ENCODE measurements around the gene SGIP1.
"Not testable (repeated sequence)": the region's sequence is repeated elsewhere in the genome, so short reads cannot be mapped to it uniquely, and the experiment has no call there.

SGIP1 gene

DNA sequence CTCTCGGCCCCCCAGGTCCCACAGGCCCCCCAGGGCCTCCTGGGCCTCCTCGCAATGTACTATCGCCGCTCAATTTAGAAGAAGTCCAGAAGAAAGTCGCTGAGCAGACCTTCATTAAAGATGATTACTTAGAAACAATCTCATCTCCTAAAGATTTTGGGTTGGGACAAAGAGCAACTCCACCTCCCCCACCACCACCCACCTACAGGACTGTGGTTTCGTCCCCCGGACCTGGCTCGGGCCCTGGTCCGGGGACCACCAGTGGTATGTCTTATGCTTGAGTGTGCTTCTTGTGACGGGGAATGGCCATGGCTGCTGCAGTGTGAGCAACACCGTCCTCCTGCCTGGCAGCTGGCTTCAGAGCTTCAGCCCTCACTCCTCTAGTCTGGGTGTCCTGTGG, 148.2 kb downstream of the SGIP1 start:
- DNase-seq, result no peak

- DNase-seq, result no peak
Observed at GRCh38 chr1:66684353-66684752, 150.4 kb downstream of the SGIP1 start.

DNA sequence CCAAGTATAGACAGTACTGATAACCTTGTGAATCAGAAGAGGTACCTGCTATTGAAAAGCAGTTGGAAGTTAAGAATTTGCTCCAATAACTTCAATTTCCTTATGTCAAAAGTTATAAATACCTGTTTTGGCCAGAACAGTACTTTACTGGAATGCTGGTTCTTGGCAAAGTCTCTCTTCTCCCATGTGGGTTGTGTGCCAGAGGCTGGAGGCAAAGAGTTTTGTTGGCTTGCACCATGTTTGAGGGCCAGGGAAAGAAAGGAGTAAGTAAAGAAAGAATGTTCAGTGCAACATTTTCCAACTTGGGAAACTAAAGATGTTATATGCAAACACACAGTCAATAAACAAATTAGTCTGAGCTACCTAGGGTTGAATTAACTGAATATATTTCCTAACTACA, 151.3 kb downstream of the SGIP1 start:
- no peak for DNase-seq

- no peak for DNase-seq
Observed at GRCh38 chr1:66685670-66686069, 151.7 kb downstream of the SGIP1 start.

DNA sequence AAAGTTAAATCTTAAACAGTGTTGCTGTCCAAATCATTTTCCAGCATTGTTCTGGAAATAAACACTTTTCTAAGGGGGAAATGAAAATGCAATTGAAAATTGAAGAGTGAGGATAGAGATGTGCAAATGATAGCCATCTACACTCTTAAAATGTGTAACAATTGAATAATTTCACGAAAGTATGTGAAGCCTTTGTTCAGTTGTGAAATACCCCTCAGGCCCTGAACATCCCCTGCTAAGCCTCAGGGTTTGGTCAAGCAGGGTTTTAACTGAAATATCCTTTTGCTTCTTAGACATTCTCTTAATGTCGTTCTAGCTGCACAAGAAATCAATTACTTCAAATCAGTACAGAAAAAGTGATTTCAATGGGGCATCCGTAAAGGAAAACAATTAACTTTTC, 152.5 kb downstream of the SGIP1 start:
- DNase-seq, result no peak

GRCh38 chr1:66687358-66687757, 153.4 kb downstream of the SGIP1 start:
- no peak for DNase-seq

DNA sequence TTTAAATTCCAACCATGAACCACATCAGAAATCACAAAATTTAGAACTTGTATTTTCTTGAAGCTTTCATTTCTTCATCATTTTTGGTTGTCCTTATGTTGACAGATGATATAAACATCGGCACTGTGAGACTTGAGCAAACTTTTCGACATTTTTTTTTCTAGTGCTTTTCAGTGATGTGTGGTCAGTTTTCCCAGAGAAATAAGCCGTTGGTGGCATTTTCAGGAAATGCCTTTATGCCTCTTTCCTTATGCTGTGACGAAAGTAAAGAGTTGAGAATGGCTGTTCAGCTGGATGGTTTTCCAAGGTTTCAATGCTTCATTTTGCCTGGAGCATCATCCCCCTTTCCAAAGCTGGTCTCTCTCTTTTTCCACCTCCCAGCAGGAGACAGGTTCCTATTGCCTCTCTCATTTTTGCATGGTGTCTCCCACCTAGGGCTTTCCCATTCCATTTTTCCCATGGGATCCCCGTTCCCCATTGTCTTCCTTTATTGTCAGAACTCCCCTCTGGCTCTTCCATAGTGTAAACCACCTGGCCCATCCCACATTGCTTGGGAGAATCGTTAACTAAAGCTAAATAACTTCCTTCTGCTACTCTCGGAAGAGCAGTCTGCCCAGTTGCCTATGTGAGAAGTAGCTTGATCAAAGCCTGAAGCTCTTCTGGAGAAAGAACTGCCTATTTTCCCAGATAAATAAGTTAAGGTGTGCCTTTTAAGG, 156.9 kb downstream of the SGIP1 start:
- no peak for DNase-seq

DNA sequence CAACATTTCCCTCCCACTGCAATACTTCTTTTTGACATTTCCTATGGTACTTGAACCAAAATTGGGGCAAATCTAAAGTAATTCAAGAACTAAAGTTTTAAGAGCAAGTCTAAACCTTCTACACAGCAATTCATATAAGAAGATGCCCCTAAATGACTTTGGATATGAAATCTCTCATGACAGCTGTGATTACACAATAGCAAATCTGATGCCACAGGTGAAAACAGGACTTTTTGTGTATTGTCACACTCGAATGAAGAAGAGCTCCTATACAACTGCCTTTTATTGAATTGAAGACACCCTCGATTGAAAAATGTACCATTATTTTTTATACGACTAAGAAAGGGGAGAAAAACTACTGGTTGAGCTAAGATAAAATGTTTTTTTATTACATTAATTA, 158.7 kb downstream of the SGIP1 start:
- DNase-seq, result no peak

DNA sequence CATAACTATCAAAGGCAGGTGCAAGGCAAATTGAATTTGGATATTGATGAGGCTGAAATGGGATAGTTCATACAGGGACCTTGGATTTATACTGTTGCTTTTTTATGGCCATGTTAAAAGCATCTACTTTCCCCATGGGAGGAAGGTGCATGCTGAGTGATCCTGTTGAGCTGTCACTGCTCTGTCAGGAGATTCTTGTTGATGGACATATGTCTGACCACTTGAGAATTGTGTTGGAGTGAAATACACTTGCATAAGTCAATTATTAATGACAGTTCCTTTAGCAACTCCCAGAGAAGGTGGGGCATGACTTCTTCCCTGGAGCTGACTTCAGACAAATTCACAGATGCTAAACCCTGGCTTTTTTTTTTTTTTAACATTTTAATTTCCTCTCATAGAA, 159.9 kb downstream of the SGIP1 start:
- no peak for DNase-seq

GRCh38 chr1:66695116-66695515, 161.2 kb downstream of the SGIP1 start:
- peak; percentile 9 to 32 for DNase-seq

- no peak for DNase-seq
Observed at GRCh38 chr1:66696771-66697170, 162.8 kb downstream of the SGIP1 start.

- DNase-seq, result no peak
Observed at GRCh38 chr1:66699213-66699612, 165.3 kb downstream of the SGIP1 start.

DNA sequence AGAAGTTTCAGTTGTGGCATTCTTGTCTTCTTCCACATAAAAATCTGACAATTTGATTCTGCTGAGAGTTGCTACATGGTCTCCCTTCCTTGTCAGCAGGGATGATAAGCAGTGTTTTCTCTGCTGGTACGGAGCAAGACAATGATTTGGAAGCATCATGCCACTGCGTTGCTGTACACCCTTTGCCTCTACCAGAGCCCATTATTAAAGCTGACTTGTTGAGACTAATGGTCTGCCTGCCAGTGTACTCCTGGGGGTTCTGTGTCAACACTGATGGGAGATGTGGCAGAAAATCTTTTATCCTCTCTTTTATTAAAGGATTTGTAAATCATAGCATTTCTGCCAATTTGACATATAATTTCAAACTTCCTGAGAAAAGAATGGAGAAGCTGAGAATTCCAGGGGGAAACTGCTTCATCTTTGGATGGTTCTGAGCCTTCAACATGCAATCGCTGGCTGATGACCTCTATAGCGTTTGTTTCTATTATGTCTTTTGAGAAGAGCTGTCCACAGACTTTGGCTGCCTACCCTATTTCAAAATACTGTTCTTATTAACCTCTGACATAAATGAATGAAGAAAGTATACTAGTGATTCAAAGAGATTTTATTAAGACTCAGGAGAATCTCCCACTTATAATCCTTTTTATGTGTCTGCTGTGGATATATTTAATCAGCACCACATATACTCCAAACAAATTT, 170.4 kb downstream of the SGIP1 start:
- no peak for DNase-seq

GRCh38 chr1:66705110-66705509, 171.2 kb downstream of the SGIP1 start:
- no peak for DNase-seq

DNA sequence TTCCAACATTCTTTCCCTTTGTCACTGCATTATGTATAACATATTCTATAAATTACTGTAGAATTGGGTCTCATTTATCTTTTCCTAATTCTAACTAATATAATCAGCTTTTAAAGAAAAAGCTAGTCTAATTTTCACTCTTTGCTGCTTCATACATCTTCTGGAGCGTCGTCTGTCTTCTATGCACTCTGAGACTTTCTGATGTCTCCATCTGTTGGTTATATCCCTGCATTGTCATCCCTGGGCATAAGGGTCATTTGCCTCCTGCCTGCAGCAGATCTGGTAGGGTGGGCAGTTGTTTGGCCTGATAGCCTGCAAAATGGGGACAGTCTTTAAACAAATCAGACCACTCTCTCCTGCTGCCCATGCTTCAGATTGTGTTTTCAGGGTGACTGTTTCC, 177.5 kb downstream of the SGIP1 start:
- no peak for DNase-seq

DNA sequence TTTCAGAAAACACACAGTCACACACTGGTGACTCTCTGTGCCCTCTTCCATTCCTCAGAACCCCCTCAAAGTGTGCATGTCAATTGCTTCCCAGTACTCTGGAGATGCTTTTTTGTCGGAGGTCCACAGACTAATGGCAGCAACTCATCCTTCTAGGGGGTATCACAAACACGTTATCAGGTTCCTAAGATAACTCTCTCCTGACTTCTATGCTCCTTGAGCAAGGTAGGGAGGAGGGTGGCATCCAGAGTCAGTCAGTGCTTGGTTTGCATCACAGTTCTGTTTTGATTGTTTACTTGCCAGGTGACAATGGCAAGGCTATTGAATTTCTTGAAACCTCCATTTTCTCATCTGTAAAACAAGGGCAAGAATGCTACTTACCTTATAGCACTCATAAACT, 178.9 kb downstream of the SGIP1 start:
- no peak for DNase-seq

GRCh38 chr1:66723985-66724384, 190.0 kb downstream of the SGIP1 start:
- DNase-seq, result no peak

DNA sequence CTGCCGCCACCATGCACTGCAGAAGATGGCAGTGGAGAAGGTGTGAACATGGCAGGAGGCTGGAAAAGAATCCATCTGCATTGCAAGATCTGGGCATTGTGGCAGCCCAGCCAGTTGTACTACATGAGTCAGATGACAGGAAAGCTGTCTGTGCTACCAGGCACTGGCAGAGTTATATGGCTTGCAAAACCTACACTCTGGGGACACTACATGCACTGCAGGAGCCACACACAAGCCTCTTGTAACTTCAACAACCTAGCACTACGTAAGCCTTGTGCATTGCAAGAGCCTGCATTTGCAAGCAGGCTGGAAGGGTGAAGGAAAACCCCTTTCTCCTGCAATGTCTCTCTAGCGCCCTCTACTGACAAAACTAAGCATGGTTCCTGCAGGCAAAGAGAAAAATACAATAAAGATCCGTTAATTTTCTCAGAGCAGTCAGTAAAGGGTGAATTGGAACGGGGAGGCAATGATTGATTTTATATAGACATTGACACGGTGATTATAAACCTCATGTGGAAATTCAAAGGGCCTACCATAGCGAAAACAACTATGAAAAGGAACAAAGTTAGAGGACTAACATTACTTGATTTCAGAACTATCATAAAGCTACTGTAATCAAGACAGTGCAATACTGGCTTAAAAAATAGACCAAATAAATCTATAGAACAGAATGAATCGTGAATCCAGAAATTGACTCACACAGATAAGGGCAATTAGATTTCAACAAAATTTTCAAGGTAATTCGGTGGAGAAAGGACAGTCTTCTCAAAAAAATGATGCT, 192.1 kb downstream of the SGIP1 start:
- DNase-seq, result peak; percentile 80 to 87

GRCh38 chr1:66728021-66728420, 194.1 kb downstream of the SGIP1 start:
- no peak for DNase-seq

DNA sequence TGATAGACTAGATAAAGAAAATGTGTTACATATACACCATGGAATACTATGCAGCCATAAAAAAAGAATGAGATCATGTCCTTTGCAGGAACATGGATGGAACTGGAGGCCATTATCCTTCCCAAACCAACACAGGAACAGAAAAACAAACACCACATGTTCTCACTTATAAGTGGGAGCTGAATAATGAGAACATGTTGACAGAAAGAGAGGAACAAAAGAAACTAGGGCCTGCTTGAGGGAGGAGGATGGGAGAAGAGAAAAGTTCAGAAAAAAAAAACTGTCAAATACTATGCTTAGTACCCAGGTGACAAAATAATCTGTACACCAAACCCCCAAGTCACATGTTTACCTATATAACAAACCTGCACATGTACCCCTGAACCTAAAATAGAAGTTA, 194.8 kb downstream of the SGIP1 start:
- not testable (repeated sequence) for DNase-seq

DNA sequence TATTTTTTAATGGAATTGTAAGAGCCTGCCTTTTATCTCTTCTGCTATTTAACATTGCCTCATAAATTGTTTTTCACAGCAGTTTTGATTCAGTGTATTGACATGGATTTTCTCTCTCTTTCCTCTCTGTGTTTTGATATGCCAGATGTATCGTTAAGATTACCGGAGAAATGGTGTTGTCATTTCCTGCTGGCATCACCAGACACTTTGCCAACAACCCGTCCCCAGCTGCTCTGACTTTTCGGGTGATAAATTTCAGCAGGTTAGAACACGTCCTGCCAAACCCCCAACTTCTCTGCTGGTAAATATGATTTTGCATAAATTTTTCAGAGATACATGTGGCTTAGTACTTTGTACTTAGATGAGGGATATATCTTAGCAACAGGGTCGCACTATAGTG, 195.2 kb downstream of the SGIP1 start:
- DNase-seq, result no peak

- no peak for DNase-seq
Observed at GRCh38 chr1:66729523-66729922, 195.6 kb downstream of the SGIP1 start.

- DNase-seq, result no peak
Observed at GRCh38 chr1:66730462-66730861, 196.5 kb downstream of the SGIP1 start.

All from inflammatory macrophage (primary cell).